ENCODE measurements around the gene NUF2.
"Not testable (repeated sequence)": the region's sequence is repeated elsewhere in the genome, so short reads cannot be mapped to it uniquely, and the experiment has no call there.

Gene NUF2

DNA sequence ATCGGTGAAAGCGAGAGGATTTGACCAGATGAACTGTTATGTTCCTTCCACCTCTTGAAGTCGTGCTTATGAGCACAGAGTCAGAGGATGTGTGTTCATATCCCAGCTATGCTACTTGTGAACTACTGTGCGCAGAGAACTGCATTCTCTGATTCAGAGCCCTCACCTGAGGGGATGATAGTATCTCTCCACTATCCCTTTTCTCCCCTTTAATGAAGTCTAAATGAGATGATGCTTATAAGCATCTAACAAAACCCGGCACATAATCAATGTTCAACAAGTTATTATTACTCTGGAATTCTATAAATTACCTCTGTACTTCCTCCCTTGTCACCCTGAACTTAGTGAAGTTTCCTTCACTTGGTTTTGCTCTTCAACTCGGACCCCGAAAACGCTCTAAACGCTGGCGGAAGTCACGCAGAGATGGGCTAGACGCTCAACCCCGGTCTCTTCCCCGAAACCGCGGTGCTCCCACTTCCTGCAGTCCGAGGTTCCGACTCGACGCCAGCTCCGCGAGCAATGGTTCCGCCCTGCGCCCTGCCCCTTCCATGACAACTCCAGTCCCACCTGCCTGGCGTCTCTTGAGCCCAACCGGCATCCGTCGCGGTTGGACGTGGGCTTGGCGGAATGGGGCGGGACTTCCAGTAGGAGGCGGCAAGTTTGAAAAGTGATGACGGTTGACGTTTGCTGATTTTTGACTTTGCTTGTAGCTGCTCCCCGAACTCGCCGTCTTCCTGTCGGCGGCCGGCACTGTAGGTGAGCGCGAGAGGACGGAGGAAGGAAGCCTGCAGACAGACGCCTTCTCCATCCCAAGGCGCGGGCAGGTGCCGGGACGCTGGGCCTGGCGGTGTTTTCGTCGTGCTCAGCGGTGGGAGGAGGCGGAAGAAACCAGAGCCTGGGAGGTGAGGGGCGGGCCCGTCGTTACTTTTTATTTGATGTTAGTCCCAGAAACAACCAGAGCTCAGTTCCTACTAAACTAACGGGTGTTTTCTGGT is at the start of gene NUF2:
TSS of gene NUF2 (plus strand) at position 644 of the 995 bp plus-strand sequence. CDS start 4,098 bp downstream, outside the sequence.
- peak; percentile 95 to 96 for DNase-seq

DNA sequence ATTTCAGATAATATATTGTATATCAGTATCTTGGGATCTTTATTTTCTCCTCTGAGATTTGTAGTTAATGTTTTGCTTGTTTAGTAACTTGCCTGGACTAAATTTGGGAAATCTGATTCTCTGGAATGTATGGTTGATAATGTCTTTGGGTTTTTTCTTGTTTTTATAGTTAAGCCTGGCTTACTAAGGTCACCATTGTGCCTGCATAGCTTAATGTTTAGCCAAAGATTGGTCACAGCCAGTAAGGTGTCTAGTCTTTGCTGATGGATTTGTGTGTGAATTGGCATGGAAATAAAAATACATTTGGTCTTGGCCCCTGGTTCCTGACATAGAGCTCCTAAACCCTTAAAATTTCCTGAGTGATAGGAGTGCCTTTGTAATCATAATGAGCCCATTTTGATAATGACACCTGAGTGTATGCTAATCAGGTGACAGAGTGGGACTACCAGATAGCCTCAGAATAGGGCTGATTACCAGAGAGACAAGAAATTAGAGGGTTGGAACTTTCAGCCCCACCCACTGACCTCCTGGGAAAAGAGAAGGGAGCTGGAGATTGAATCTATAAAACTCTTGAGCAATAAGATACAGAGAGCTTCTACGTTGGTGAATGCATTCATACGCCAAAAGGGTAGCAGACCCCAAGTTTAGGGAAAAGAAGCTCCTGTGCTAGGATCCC is 47.9 kb upstream of the NUF2 start:
- no peak for DNase-seq

DNA sequence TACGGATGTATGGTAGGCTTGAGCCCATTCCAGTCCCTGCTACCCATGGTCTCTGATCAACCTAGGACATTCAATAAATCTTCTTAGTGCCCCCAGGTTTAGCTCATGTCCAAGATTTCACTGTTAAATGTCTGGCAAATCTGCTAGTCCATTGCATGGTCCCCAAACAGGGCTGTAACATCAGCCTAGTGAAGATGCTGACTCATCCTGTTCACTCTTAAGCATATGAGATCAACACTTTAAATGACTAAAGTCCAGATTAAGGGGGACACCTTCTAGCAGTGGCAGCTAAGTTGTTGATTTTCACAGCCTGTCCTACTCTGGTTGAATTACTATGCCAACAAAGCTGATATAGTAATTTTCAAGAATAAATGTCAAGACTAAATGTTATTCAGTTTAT is 46.5 kb upstream of the NUF2 start:
- DNase-seq = no peak

DNA sequence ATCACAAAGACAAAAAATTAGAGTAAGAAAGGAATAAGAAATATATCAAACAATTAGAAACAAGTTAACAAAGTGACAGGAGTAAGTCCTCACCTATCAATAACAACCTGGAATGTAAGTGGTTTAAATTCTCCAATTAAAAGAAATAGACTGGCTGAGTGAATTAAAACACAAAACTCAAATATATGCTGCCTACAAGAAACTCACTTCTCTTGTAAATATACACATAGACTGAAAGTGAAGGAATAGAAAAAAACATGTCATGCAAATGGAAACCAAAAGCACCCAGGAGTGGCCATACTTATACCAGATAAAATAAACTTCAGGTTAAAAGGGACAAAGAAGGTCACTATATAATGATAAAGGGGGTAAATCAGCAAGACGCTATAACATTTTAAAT is 43.2 kb upstream of the NUF2 start:
- DNase-seq = no peak

DNA sequence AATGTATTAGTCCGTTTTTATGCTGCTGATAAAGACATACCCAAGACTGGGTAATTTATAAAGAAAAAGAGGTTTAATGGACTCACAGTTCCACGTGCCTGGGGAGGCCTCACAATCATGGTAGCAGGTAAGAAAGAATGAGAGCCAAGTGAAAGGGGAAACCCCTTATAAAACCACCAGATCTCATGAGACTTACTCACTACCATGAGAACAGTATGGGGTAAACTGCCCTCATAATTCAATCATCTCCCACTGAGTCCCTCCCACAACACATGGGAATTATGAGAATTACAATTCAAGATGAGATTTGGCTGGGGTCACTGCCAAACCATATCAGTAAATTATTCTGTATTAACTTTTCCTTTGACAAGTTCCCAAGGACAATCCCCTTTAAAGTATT is 36.9 kb upstream of the NUF2 start:
- not testable (repeated sequence) for DNase-seq

DNA sequence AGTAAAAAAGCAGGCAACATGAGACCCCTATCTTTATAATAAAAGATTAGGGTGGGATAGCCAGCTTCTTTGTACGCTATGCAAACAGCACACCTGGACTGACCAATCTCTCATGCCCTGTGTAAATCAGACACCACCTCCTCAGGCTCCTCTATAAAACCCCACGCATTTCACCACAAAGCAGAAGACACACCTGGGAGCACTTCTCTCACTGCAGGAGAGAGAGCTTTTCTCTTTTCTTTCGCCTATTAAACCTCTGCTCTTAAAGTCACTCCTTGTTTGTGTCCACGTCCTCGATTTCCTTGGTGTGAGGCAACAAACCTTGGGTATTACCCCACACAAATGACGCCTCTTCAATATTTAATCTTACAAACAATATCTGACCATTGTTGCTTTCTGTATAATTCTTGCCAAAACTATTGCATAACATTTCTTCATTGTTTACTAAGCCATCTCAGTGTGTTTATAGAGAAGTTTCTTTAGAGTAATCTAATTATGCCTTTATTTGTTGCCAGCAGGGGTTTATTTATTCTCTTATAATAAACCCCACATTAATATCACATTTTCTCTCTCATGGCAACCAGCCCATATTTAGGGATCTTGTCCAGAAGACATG is 31.6 kb upstream of the NUF2 start:
- DNase-seq = no peak

DNA sequence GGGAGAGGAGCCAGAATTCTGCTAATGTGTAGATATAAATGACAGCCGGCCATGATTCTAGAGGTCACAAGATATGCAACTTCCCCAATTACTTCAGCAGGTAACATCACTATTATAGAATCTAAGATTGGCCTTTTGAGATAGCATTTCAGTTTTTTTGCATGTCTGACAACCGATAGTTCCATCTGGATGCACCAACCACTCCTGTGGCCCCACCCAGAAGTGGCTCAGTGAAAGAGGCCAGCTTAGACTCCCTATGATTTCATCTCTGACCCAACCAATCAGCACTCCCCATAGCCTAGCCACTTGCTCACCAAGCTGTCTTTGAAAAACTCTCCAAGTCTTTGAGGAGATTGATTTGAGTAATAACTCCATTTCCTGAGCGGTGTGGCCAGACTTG is 30.3 kb upstream of the NUF2 start:
- DNase-seq = no peak

DNA sequence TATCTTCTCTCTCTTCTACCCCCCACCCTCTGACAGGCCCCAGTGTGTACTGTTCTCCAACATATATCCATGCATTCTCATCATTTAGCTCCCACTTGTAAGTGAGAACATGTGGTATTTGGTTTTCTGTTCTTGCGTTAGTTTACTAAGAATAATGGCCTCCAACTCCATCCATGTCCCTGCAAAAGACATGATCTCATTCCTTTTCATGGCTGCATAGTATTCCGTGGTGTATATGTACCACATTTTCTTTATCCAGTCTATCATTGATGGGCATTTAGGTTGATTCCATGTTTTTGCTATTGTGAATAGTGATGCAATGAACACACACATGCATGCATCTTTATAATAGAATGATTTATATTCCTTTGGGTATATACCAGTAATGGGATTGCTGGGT is 29.6 kb upstream of the NUF2 start:
- not testable (repeated sequence) for DNase-seq

- not testable (repeated sequence) for DNase-seq
Observed at GRCh38 chr1:163293497-163293896, 28.3 kb upstream of the NUF2 start.

DNA sequence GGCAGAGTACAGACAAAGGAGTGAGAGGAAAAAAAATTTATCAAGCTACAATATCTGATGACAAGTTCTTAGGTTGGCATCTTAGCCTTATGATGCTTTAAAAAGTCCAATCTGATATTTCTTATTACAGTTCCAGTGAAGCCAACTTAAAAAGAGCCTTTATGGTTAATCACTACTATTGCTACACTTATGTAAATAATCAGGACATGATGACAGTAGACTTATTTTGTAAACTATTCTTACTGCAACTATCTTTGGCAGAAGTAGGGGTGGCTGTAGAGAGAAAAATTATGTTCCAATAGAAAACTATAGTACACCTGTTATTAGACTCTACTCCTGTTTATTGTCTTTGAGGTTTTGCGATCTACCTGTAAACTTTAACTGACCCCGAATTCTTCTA is 25.8 kb upstream of the NUF2 start:
- DNase-seq = no peak

DNA sequence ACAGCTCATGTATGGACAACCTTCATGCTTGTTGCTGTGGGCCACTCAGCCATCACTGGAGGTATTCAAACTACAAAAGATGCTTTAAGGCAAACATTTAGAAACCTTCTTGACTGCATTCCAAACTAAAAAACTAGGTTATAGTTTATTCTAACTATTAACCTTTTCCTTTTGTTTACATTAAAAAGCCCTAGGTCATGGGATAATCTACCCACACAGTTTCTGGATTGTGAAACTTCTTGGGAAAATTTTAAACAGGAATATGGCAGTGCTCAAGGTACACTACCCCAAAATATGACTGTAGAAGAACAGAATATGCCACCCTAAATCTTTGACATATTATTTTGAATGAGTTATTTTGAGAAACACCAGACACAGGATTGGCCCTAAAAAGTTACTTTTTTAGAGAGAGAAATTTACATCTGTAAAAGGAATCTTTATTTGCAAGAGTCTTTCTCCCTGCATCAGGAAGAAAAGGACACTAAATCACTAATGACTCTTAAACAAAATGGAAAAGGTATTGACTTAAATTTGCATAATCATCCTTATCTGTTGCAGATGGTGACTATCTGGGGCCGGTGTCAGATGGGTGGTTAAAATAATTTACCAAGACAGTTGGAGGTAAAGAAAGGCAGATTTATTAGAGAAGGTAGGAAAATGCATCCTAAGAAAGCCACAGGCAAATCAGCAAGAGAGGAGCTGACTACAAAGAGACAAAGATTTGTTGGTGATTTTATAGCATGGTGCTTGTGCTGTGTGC is 25.1 kb upstream of the NUF2 start:
- no peak for DNase-seq

- DNase-seq = no peak
Observed at GRCh38 chr1:163298365-163298764, 23.4 kb upstream of the NUF2 start.

GRCh38 chr1:163300568-163300967 is 21.2 kb upstream of the NUF2 start:
- DNase-seq = no peak

DNA sequence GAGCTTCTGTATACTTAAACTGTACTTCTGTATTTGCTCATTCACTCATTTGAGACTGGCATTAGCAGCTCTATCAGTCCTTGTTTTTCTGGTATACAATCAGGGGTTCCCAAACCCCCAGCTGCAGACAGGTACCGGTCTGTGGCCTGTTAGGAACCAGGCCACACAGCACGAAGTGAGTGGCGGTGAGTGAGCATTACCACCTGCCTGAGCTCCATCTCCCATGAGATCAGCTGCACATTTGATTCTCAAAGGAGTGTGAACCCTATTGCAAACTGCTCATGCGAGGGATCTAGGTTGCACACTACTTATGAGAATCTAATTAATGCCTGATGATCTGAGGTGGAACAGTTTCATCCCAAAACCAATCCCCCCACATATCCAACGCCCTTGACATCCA is 18.2 kb upstream of the NUF2 start:
- no peak for DNase-seq

- DNase-seq = no peak
Observed at GRCh38 chr1:163305441-163305840, 16.3 kb upstream of the NUF2 start.

DNA sequence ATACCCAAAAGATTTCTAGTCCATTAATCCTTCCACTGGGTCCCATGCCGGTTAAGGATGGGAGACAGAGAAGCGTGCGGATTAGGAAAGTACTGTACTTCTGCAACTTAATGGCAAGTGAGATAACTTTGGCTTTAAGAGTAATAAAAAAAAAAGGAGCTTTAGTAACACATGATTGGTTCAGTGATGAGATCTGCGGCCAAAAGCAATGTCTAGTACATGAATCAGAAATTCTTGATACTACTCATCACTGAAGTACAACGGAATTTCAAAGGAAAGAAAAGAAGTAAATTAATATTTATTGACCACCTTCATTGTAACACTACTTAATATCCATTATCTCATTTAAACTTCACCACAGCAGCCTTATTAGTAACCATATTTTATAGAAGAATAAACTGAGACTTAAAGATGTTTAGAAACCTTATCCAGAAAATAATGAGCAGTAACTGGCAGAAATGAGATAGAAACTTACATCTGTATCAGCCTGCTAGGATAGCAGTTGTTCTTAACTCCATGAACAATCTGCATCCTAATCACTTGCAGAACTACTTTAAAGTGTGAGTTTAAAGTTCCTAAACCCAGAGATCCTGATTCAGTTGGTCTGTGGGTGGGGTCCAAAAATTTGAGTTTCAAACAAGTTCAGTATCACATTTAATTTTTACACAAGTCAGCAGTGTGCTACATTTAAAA is 14.1 kb upstream of the NUF2 start:
- DNase-seq = no peak

DNA sequence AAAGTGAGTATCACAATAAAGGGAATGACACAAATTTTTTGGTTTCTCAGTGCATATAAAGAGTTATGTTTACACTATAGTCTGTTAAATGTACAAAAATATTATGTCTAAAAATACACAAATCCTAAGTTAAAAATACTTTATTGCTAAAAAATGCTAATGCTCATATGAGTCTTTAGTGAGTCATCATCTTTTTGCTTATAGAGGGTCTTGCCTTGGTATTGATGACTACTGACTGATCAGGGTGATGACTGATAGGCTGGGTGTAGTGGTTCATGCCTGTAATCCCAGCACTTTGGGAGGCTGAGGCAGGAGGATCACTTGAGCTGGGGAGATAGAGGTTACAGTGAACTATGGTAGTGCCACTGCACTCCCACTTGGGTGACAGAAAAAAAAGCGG is 12.9 kb upstream of the NUF2 start:
- no peak for DNase-seq

DNA sequence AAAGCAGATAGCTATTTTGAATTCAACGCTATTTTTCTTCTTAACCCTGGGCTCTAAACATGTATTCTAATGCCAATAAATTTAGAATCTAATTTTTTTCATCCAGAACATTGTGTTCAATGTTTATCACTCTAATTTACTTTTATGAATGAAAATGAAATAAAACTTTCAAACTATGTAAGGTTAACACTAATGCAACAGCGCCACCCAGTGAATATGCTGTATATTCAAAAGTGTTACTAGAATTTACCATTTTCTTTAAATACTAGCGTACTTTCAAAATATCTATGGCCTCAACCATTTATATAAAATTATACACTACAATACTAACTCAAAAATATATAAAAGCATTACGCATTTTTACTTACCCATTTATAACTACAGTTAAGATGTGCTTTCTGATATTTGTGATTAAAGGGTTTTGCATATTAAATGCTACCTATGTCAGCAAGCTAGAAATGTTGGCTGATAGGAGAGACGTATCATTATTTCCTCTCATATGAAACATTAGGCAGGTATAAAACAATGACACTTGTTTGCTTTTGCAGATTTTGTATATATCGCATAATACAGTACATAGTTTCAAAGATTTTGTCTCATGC is 5.9 kb upstream of the NUF2 start:
- DNase-seq = peak; percentile 41 to 53

- no peak for DNase-seq
Observed at GRCh38 chr1:163320891-163321290, 863 bp upstream of the NUF2 start.

DNA sequence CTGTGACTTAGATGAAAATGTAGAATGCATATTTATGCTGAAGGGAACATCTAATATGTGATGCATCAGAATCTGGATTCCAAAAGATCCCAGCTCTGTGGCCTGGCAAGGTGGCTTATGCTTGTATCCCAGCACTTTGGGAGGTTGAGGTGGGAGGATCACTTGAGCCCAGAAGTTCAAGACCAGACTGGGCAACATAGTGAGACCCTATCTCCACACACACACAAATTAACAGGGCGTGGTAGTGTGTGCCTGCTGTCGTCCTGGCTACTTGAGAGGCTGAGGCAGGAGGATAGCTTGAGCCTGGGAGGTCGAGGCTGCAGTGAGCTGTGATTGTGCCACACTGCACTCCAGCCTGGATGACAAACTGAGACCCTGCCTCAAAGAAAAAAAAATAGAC is 1.6 kb downstream of the NUF2 start:
- DNase-seq = not testable (repeated sequence)

GRCh38 chr1:163331116-163331515 is 9.4 kb downstream of the NUF2 start:
- no peak for DNase-seq

DNA sequence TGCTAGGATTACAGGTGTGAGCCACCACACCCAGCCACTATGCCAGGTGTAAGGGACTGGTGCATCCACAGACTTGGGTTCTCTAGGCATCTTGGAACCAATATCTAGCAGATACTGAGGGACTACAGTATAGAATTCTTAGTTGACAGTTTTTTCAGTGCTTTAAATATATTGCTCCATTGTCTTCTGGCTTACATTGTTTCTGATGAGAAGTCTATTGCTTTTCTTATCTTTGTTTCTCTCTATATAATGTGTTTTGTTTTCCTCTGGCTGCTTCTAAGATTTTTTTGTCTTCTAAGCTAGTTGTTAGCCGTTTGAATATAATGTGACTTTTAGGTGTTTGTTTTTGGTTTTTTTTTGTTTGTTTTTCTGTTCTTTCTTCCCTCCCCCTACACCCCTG is 13.5 kb downstream of the NUF2 start:
- no peak for DNase-seq
